SK-N-SH treated with all-trans-retinoic acid at 6 μM for 48 hours (cell line): ENCODE results near the gene CENPA.

ENCODE experiments used
- ATAC-seq: fragments of 200-7000 bp; cut with Tn5 transposase; 3 replicates; pipeline ENCODE4 v1.9.1; 2020; ENCODE audit warnings: mild to moderate bottlenecking, moderate library complexity
- CSDC2 ChIP-seq: fragments of 250-450 bp; sonication (Bioruptor Pico); IDR thresholded peaks from 2 replicates; pipeline ENCODE4 v1.5.0; 2020; ENCODE audit warnings: mild to moderate bottlenecking, moderate library complexity
- GLIS3 ChIP-seq: fragments of 250-450 bp; sonication (Bioruptor Pico); IDR thresholded peaks from 2 replicates; pipeline ENCODE4 v1.5.0; 2020; ENCODE audit warnings: mild to moderate bottlenecking, moderate library complexity
- ISL1 ChIP-seq: fragments of 250-450 bp; sonication (Bioruptor Pico); IDR thresholded peaks from 2 replicates; pipeline ENCODE4 v2.1.2; 2022; ENCODE audit warnings: mild to moderate bottlenecking, moderate library complexity
- OSR1 ChIP-seq: fragments of 250-450 bp; sonication (Bioruptor Pico); IDR thresholded peaks from 2 replicates; pipeline ENCODE4 v1.8.0; 2022; ENCODE audit warnings: moderate library complexity, mild to moderate bottlenecking, inconsistent platforms
- PPARA ChIP-seq: fragments of 250-450 bp; sonication (Bioruptor Pico); IDR thresholded peaks from 2 replicates; pipeline ENCODE4 v1.5.0; 2020; ENCODE audit warnings: mild to moderate bottlenecking, borderline replicate concordance
- RARB ChIP-seq: fragments of 250-450 bp; sonication (Bioruptor Pico); IDR thresholded peaks from 2 replicates; pipeline ENCODE4 v1.8.0; 2021; ENCODE audit warnings: mild to moderate bottlenecking, moderate library complexity
- SNAI2 ChIP-seq: fragments of 250-450 bp; sonication (Bioruptor Pico); IDR thresholded peaks from 2 replicates; pipeline ENCODE4 v1.5.0; 2020; ENCODE audit warnings: mild to moderate bottlenecking, moderate library complexity
- TCF4 ChIP-seq: fragments of 250-450 bp; sonication (Bioruptor Pico); IDR thresholded peaks from 2 replicates; pipeline ENCODE4 v1.8.0; 2021; ENCODE audit warnings: mild to moderate bottlenecking, moderate library complexity, borderline replicate concordance
- ZC3H10 ChIP-seq: fragments of 250-450 bp; sonication (Bioruptor Pico); IDR thresholded peaks from 2 replicates; pipeline ENCODE4 v1.5.1; 2021; ENCODE audit warnings: mild to moderate bottlenecking, moderate library complexity
- ZNF8 ChIP-seq: fragments of 450-650 bp; formaldehyde crosslinking; IDR thresholded peaks from 2 replicates; pipeline ENCODE4 v1.5.0; 2020; ENCODE audit warnings: mild to moderate bottlenecking, moderate library complexity
- TF ChIP-seq, protein P1 (sequence below): fragments of 250-450 bp; sonication (Bioruptor Pico); IDR thresholded peaks from 2 replicates; pipeline ENCODE4 v1.8.0; 2020; ENCODE audit warnings: mild to moderate bottlenecking, moderate library complexity, borderline replicate concordance
- TF ChIP-seq, protein P2 (sequence below): fragments of 250-450 bp; sonication (Bioruptor Pico); IDR thresholded peaks from 2 replicates; pipeline ENCODE4 v1.5.1; 2020; ENCODE audit warnings: low read depth, mild to moderate bottlenecking, moderate library complexity

The CENPA gene

DNA sequence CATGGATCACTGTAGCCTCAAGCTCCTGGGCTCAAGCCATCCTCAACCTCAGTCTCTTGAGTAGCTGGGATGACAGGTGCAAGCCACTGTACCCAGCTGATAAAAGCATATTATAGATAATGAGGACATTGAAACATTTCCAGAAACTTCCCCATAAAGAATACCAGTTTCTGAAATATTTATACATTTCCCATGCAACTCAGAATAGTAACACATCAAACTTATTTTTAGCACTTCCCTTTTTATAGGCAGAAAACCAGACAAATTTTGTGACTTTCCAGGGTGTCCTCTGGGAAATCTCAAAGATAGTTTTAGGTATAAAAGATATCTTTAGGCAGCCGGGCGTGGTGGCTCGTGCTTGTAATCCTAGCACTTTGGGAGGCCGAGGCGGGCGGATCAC lies 37.0 kb downstream of the CENPA start:
- ATAC-seq: no peak

GRCh38 chr2:26838121-26838906 lies 52.5 kb downstream of the CENPA start:
- ATAC-seq: peak; percentile 63; the same call in 2 of the 3 replicates
- peak; percentile 24 for TF ChIP-seq ISL1 (CRISPR knock-in tag)
- 0 out of 2 replicates have a peak, but pooled peaks have one; percentile 55 for TF ChIP-seq CSDC2 (CRISPR knock-in tag)
- TF ChIP-seq SNAI2: peak; percentile 81; the same call in 1 of the 2 replicates
- TF ChIP-seq, protein P1, sequence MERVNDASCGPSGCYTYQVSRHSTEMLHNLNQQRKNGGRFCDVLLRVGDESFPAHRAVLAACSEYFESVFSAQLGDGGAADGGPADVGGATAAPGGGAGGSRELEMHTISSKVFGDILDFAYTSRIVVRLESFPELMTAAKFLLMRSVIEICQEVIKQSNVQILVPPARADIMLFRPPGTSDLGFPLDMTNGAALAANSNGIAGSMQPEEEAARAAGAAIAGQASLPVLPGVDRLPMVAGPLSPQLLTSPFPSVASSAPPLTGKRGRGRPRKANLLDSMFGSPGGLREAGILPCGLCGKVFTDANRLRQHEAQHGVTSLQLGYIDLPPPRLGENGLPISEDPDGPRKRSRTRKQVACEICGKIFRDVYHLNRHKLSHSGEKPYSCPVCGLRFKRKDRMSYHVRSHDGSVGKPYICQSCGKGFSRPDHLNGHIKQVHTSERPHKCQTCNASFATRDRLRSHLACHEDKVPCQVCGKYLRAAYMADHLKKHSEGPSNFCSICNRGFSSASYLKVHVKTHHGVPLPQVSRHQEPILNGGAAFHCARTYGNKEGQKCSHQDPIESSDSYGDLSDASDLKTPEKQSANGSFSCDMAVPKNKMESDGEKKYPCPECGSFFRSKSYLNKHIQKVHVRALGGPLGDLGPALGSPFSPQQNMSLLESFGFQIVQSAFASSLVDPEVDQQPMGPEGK (CRISPR knock-in tag): no peak
- TF ChIP-seq, all 23 proteins: peak for 3

More for the DNA sequence above, 37.0 kb downstream of the CENPA start:
- no peak for TF ChIP-seq ZC3H10
- TF ChIP-seq, all 23 proteins: peak for 0

DNA sequence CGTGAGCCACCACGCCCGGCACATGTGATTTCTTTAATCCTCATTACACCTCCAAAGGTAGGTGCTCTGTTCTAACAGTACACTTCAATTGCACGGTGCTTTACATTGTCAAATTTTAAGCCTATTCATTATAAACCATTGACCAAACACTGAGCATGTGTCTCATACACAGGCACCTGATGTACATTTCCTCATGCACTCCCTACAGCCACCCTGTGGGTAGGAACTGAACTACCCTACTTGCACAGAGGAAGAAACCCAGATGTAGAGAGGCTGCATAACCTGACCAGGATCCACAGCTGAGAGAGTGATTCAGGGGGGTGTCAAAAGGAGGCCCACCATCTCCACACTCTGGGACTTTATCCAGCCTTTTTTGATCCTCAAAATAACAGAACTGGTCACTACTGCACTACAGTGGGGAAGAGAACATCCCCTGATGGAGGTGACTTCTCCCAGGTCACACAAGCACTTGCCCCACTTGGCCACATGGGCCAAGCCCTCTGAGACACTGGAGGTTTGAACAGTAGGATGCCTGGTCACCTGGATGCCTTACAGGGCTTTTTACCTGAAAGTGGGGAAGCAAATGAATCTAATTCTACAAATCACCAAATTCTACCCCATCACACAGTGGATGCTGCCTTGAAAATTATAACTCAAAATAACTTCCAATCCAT lies 55.2 kb downstream of the CENPA start:
- peak; percentile 66 for ATAC-seq
- TF ChIP-seq ZNF8 (no peak), TCF4 (no peak), GLIS3 (CRISPR knock-in tag) (no peak), RARB (CRISPR knock-in tag) (no peak)
- TF ChIP-seq, protein P2, sequence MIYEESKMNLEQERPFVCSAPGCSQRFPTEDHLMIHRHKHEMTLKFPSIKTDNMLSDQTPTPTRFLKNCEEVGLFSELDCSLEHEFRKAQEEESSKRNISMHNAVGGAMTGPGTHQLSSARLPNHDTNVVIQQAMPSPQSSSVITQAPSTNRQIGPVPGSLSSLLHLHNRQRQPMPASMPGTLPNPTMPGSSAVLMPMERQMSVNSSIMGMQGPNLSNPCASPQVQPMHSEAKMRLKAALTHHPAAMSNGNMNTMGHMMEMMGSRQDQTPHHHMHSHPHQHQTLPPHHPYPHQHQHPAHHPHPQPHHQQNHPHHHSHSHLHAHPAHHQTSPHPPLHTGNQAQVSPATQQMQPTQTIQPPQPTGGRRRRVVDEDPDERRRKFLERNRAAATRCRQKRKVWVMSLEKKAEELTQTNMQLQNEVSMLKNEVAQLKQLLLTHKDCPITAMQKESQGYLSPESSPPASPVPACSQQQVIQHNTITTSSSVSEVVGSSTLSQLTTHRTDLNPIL (CRISPR knock-in tag): no peak
- TF ChIP-seq, all 23 proteins: peak for 0

DNA sequence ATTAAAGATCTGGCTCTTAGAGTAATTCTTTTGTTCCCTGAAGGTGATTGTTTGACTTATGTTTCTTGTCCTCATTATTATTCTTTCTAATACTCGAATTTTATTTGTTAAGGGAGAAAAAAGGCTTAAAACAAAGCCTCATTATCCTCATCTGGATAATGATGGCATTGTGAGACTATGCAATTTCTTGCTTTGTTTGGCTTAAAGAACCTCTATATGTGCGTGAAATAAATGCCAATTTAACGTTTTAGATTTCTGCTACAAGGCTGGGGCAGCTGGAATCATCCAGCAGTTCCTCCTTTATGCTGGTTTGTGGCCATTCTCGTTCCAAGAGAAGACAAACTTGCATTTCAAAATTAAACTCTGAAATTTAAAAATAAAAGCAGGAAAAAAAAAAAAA lies 57.2 kb downstream of the CENPA start:
- no peak for ATAC-seq

More for the DNA sequence above, 57.2 kb downstream of the CENPA start:
- TF ChIP-seq OSR1 (CRISPR knock-in tag) (no peak), PPARA (CRISPR knock-in tag) (no peak)
